Activated CD4-positive, alpha-beta T cell treated with anti-CD3 and anti-CD28 coated beads for 1 hour (primary cell): ENCODE results near the gene KRTAP21-1.
"Not testable (repeated sequence)": the region's sequence is repeated elsewhere in the genome, so short reads cannot be mapped to it uniquely, and the experiment has no call there.

Experiments used
- DNase-seq: peaks from one replicate; pipeline ENCODE4 v3.0.0-alpha.2; 2020

Gene KRTAP21-1

DNA sequence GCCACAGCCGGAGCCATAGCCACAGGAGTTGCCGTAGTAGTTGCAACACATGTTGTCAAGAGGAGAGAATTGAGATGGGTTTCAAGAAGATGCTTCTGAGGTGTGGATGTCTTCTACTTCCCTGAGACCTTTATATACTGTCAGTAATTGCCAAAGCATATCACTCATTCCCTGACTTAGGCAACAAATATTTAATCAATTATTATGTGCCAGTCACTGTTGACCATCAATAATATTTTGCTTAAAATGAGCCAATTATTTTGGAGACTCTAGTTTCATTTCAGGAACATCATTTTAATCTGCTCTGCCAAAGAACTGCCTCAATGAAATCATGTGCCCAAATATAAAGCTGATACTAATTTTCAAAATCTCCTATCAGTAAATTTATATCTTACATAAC lies at the start of gene KRTAP21-1:
KRTAP21-1 (minus strand) TSS at position 101 of the 400 bp plus-strand sequence; CDS start at position 51, 50 bp downstream.
- DNase-seq = not testable (repeated sequence)

DNA sequence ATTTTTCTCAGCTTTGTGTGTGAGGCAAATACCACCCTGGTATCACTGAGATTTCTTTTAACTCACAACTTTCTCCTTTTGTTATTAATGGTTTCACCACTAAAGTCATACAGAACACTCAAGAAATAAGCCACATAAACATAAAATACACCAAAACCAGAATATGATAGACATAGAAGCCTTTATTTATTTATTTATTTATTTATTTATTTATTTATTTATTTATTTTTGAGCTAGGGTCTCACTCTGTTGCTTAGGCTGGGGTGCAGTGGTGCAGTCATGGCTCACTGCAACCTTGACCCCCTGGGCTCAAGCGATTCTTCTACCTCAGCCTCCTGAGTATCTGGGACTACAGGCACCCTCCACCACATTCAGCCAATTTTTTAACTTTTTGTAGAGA lies 45.4 kb upstream of the KRTAP21-1 start:
- DNase-seq = no peak

DNA sequence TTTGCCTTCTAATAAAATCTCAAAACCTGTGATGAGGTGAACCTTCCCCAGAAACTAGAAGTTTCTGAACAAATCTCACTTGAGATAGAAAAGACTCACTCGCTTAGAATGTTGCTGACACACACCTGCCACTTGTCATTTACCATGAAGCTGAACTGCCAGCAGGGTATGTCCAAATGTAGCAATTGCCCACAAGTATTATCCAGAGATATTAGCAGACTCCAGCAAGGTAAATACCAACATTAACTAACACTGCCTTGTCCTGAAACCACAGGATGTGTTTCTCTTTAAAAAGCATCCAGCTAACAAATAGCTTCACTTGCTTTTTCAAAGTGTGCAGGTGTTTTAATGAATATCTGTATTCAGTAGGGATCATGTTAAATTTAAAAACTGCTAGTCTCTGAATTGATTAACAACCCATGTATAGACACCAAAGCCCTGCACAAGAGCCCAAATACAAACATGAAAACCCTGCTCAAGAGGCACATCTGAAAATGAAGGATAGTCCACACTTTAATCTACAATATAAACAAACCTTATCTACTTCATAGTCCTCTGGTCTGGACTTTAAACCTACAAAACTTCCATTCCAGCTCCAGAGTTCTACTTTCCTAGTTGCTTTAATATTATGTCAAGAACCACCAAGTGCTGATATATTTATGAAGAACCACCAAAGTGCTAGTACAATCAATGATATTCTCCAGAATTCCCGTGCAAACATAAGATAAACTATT lies 38.5 kb upstream of the KRTAP21-1 start:
- DNase-seq = no peak

DNA sequence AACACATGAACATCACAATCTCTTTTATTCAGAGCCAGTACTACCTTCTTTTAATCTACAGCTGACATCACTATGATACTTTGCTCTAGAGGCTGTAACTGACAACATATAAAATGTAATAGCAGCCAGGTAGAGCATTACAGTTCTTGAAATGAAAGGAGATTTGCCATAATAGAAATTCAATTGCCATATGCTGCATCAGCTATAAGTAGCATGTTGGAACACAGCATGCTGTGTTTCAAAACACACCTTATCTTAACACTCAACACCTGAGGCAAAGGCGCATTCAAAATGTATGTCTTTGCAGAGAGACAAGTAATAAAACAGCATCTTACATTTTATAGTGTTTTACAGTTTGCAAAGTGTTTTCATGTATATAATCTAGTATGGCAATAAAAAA lies 24.0 kb upstream of the KRTAP21-1 start:
- no peak for DNase-seq

DNA sequence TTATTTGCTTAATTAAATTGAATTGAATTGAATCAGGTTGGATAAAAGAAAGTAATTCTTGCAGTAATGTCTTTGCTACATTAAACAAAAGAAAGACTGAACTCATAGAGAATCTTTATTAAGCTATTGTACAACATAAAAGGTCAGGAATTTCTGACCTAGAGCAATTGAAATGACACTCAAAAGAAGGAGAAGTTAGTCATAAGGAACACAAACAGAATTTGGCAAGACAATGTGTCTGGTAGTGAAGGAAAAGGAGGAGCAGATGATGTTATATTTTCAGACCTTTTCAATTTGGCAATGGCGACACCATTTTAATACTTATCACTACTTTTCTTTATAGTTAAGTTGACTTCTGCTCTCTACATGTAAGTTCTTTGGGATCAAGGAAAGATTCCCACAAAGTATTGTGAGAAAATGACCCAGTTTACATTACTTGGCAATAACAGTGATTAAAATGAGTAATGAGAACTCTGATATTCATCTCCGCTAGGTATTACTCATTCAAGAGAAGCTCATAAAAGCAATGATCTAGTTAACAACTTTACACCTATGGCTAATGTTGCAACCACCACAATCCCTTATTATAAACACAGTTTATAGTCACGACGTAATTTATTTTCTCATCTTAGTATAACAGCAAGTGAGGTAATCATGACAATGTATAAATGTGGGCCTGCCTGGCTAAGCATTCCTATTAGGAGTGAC lies 14.7 kb upstream of the KRTAP21-1 start:
- no peak for DNase-seq

DNA sequence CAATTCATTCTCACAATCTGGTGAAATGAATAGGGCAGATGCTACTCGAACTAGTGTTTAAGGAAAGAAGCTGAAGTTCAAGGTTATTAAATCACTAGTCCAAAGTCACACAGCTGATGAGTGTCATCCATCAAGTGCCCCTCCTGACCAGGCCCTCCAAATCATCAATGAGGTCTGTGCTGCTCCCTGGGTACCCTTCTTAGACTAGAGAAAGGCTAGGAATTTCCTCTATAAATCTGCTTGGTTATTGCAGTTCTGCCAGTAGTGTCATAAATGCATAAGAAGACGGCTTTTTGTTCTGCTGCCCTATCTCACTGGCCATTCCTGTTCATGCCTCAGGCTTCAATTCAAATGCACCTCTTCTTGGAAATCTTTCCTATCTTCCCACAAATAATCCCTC lies 5.5 kb upstream of the KRTAP21-1 start:
- no peak for DNase-seq

DNA sequence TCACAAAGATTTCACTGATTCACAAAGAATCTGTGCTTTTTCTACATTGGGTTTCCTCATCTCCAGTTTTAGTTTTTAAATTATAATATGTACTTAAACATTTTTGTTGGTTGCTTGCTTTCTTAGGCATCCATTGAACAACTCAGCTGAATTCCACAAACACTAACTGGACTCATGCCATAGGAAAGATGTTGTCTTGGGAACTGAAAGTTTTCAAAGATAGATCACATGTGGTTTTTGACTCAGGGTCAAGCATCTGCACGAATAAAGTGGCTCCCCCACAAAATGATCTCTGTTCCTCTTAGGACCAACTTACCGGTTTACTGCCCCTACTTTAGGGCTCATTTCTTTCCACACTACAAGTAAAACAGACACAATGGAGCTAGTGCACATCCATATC lies 3.1 kb upstream of the KRTAP21-1 start:
- no peak for DNase-seq

DNA sequence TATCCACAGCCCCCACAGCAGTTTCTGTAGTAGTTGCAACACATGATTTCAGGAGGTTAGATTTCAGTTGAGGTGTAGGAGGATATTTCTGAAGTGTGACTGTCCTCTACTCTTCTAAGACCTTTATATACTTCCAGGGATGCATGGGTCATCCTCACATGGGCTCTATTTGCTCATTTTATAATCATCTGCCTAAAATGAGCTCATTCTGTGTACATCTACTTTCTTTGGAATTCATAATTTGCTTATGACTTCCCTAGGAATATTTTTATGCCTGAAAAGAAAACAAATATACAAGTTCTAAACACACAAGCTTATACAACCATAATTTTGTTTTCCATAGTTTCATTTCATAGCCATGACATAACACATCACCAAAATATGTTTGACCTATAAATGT lies 8.1 kb downstream of the KRTAP21-1 start, which contains the start of gene KRTAP21-2:
KRTAP21-2 (minus strand) TSS at position 101 of the 400 bp plus-strand sequence; CDS start at position 44, 57 bp downstream.
- no peak for DNase-seq

DNA sequence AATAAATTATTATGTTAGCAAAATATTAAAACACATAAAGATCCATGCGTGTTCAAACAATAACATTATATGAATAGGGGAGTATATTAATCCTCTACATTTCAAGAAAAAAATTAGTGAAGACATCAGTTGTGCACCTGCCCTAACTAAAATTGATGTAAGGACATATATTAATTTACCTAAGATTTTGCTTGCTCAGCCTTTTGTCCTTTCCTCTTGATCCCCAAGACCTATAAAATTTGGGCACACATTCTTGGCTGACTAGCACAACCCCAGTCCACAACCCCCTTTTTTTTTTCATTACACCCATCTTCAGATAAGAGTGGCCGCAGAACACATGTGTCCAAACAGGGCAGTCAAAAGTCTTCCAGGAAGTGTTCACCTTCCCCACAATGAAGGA lies 14.8 kb downstream of the KRTAP21-1 start:
- no peak for DNase-seq

DNA sequence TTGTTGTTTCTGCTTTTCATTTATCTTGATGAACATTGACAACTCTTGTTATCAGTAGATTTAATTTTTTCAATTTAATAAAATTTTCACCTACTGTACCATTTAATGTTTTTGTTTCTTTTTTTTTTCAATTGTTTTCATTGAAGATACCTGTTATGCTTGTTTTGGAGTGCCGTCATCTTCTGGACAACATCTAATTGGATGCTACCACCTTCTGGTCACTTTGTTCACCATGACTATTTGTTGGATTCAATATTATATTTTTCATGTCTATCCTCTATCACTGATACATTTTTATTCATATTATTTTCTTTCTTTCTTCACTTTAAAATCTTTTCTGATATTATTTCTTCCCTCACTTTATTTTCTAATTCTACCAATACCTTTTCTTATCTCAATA lies 22.2 kb downstream of the KRTAP21-1 start:
- DNase-seq = no peak

DNA sequence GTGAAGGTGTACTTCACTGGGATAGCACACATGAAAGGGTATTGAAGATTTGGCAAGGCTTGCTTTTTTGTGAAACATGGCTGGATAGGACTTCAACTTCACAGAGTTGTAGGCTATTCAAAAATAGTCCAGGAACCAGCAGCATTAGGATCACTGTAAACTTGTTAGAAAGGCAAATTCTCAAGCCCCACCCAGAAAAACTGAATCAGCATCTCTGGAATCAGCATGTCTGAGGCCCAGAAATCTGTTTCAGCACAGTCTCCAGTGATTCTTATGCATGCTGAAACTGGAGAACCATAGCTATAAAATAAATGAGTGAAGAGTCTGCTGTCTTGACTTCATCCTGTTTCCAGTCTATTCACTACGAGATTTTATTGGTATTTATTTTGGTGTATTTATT lies 28.5 kb downstream of the KRTAP21-1 start:
- no peak for DNase-seq

DNA sequence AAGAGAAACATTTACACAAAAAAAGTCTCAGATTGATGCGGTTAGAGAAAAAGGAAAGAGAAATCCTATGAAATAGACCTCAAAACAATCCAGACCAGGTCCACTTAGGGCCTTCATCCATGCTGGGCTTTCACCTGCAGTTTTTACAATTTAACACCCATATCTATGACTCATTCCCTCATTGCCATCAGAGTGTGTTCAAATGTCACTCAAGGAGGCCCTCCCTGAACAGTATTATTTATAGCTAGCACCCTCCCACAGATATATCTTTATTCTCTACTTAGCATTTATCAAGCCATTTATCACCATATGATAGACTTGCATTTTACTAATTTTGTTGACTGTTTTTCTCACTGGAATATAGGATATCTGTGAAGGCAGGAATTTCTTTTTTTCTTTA lies 35.8 kb downstream of the KRTAP21-1 start:
- DNase-seq = no peak

DNA sequence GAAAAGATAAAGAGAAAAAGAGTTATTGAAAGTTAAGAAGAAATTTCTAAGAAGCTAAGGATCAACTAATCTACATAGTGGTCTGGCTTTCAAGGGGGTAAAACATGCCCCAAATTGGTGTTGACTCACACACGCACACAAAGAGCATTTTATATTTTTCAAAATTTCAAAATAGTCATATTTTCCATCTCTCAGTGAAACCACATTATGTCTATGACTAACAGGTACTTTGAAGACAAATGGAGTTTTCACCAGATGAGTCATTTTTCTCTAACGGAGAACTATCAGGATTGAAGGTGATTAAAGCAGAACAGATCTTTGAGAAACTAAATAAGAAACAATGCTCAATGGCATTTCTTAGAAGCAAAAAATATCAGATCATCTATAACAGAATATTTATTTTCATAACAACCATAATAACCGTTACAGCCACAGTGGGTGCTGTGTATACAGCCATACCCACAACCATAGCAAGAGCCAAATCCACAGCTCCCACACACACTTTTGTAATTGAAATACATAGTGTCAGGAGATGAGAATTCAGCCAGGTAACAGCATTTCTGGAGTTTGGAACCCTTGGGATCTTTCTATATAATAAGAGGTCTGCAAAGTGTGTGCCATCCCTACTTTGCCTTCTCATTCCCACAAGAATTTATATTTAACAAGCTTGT lies 36.9 kb downstream of the KRTAP21-1 start, which contains the start of gene KRTAP21-3:
KRTAP21-3 (minus strand) TSS at position 539 of the 671 bp plus-strand sequence; CDS start at position 521, 18 bp downstream.
- no peak for DNase-seq

DNA sequence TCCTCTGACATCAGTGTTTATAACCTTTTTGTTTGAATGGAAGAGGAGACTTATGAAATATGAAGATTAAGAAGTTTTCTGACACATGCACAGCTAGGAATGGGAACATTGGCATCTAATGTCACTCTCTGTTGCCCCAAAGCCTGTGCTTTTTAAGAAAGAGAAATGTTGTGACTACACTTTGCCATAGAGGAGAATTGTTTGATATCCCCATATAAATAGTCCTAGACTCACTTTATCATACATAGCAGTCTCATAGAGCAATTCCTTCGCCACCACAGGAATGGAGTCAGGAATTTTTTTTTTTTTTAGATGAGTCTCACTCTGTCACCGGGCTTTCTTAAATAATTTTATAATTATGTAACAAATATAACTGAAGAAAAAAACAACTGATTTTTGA lies 38.1 kb downstream of the KRTAP21-1 start:
- DNase-seq = no peak

DNA sequence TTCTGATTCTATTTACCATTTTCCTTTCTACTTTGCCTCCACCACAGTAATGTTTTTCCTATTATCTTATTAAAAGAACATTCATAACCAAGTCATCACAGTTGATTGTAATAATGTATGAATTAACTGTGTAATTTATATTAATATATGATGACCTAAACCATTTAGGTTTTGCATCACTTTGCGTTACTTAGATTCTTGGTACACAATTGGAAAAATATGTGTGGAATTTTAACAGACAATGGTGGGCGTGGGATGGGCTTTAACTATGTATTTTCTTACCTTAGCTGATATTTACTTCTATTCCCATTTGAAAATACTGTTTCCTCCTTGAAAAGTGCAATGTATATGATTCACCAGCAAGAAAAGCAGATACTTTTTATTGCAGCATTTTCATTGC lies 40.3 kb downstream of the KRTAP21-1 start:
- no peak for DNase-seq

DNA sequence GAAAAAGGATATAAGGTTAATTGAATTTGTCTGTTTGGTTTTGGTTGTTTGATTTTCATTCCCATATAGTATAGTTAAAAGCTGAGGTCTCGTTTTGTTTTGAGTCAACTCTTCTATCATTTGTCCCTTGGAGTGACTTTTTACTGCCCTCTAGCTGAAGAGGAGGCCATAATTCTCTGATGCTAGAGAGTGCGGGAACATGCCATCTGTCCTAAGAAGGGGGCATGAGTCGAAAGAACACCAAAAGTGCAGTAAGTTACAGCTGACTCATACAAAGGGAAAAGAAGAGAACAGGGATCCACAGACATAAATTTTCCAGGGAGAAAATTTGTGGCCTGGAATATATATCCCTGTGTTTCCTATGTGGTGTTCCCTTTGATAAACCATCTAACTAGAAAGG lies 40.8 kb downstream of the KRTAP21-1 start:
- DNase-seq = no peak

DNA sequence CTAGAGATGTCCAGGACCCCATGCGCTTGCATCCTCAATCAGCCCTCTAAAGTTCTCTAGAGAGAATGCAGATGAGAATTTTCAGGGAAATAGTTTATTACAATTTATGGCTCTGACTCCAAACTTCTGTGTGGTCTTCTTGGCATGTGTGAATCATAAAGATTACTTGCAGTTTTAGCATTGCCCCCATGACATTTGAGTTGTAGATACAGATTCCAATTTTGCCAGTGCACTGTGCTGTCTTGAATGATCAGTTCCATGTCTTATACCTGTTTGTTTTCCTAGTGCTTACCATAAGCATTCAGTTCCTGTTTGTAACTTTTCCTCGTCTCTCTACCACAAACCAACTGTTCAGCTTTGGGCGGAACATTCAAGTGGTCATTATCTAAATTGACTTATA lies 41.5 kb downstream of the KRTAP21-1 start:
- DNase-seq = no peak

DNA sequence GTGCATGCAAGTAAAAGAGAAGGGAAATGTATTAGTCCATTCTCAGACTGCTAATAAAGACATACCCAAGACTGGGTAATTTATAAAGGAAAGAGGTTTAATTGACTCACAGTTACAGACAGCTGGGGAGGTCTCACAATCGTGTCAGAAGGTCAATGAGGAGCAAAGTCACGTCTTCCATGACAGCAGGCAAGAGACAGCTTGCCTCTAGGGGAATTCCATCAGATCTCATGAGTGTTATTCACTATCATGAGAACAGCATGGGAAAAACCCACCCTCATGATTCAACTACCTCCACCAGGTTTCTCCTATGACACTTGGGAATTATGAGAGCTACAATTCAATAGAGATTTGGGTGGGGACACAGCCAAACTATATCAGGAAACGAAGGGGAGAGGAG lies 44.7 kb downstream of the KRTAP21-1 start:
- DNase-seq = no peak

DNA sequence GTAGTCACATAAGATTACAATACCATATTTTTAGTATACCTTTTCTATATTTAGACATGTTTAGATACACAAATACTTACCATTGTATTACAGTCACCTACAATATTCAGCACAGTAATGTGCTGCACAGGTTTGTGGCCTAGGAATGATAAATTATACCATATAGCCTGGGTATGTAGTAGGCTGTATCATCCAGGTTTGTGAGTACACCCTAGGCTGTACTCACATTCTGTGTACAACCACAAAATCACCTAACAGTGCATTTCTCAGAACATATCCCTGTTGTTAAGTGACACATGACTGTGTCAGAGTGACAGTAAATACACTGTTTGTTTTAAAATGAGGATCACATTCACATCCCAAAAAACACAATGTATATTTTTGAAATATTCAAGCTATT lies 47.8 kb downstream of the KRTAP21-1 start:
- no peak for DNase-seq
